HepG2 (cell line): ENCODE results near the gene SNAP25.

Experiments
- CHD4 ChIP-seq: fragments of 200-600 bp; sonication (generic); IDR thresholded peaks from 2 replicates; pipeline ENCODE4 v1.7.0; 2017; ENCODE audit warnings: mild to moderate bottlenecking, low read length, borderline replicate concordance
- EZH2 ChIP-seq: conservative IDR thresholded peaks from 2 replicates; pipeline ENCODE4 v1.6.1; 2012; ENCODE audit warnings: mild to moderate bottlenecking, low read depth, low read length, moderate library complexity
- HHEX ChIP-seq: IDR thresholded peaks from 2 replicates; pipeline ENCODE4 v1.6.1; 2016; ENCODE audit warnings: control low read depth
- MIXL1 ChIP-seq: IDR thresholded peaks from 2 replicates; pipeline ENCODE4 v1.6.1; 2016
- MYC ChIP-seq: sonication (generic); formaldehyde crosslinking; IDR thresholded peaks from 2 replicates; pipeline ENCODE4 v1.9.0; 2021; ENCODE audit warnings: missing genetic modification reagents, borderline replicate concordance
- NR1H2 ChIP-seq: sonication (generic); formaldehyde crosslinking; IDR thresholded peaks from 2 replicates; pipeline ENCODE4 v1.8.1; 2022; ENCODE audit warnings: low read depth, missing genetic modification reagents, borderline replicate concordance
- ZKSCAN8 ChIP-seq: IDR thresholded peaks from 2 replicates; pipeline ENCODE4 v1.6.1; 2016; ENCODE audit warnings: borderline replicate concordance, missing genetic modification reagents, missing compliant biosample characterization
- TF ChIP-seq, protein P1 (sequence below): sonication (generic); formaldehyde crosslinking; IDR thresholded peaks from 2 replicates; pipeline ENCODE4 v1.5.0; 2020; ENCODE audit warnings: mild to moderate bottlenecking, missing genetic modification reagents, moderate library complexity
- TF ChIP-seq, protein P2 (sequence below): sonication (generic); formaldehyde crosslinking; IDR thresholded peaks from 2 replicates; pipeline ENCODE4 v1.5.0; 2020; ENCODE audit warnings: missing genetic modification reagents, mild to moderate bottlenecking, borderline replicate concordance

DNA sequence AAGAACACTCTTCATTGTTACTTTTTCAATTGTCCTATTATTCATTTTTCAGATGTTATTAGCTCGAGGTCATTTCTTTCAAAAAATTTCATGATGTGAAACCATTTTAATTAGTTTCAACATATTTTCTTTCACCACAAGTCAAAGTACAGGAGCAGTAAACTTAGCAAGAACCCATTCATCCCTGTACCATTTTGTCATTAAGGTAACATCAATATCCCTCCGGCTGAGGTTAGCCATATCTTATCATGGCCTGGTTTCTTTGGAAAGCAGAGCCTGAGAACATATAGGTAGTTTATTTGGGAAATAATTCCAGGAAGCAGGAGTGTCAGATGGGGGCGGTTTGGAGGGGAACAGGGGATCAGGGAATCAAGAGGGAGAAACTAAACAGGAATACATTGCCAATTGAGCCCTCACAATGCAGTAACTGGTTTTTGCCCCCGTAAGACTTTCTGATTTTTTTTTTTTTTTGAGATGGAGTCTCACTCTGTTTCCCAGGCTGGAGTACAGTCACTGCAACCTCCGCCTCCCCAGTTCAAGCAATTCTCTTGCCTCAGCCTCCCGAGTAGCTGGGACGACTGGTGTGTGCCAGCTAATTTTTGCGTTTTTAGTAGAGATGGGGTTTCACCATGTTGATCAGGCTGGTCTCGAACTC lies 131.7 kb downstream of the SNAP25 start:
- TF ChIP-seq, protein P1, sequence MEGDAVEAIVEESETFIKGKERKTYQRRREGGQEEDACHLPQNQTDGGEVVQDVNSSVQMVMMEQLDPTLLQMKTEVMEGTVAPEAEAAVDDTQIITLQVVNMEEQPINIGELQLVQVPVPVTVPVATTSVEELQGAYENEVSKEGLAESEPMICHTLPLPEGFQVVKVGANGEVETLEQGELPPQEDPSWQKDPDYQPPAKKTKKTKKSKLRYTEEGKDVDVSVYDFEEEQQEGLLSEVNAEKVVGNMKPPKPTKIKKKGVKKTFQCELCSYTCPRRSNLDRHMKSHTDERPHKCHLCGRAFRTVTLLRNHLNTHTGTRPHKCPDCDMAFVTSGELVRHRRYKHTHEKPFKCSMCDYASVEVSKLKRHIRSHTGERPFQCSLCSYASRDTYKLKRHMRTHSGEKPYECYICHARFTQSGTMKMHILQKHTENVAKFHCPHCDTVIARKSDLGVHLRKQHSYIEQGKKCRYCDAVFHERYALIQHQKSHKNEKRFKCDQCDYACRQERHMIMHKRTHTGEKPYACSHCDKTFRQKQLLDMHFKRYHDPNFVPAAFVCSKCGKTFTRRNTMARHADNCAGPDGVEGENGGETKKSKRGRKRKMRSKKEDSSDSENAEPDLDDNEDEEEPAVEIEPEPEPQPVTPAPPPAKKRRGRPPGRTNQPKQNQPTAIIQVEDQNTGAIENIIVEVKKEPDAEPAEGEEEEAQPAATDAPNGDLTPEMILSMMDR (CRISPR knock-in tag), result no peak
- TF ChIP-seq MYC (CRISPR knock-in tag), result no peak
- TF ChIP-seq HHEX (CRISPR knock-in tag), result no peak
- no peak for TF ChIP-seq MIXL1 (CRISPR knock-in tag)
- TF ChIP-seq EZH2, result no peak
- TF ChIP-seq, protein P2, sequence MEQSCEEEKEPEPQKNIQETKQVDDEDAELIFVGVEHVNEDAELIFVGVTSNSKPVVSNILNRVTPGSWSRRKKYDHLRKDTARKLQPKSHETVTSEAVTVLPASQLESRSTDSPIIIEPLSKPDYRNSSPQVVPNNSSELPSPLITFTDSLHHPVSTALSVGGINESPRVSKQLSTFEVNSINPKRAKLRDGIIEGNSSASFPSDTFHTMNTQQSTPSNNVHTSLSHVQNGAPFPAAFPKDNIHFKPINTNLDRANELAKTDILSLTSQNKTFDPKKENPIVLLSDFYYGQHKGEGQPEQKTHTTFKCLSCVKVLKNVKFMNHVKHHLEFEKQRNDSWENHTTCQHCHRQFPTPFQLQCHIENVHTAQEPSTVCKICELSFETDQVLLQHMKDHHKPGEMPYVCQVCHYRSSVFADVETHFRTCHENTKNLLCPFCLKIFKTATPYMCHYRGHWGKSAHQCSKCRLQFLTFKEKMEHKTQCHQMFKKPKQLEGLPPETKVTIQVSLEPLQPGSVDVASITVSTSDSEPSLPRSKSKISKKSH, result no peak
- TF ChIP-seq ZKSCAN8 (CRISPR knock-in tag), result no peak
- no peak for TF ChIP-seq NR1H2 (CRISPR knock-in tag)
- no peak for TF ChIP-seq CHD4
